HL-60 (cell line): Measurements from ENCODE around the gene CIT.

ENCODE experiments used
- DNase-seq, 2 experiments: peaks; one replicate each; pipeline ENCODE4 v3.0.0-alpha.2; 2010 to 2020; ENCODE audit warnings: low read depth in 1 of 2, low spot score in 1 of 2
- H3K27ac ChIP-seq: fragments of 250-450 bp; sonication (Bioruptor Pico); replicated peaks from 2 replicates; pipeline ENCODE4 v1.5.1; 2020; ENCODE audit warnings: mild to moderate bottlenecking, moderate library complexity
- H3K27me3 ChIP-seq: fragments of 250-450 bp; sonication (Bioruptor Pico); 2 replicates; pipeline ENCODE4 v1.5.1; 2021; ENCODE audit warnings: mild to moderate bottlenecking, moderate library complexity; ENCODE audit not compliant: insufficient read depth, poor library complexity, severe bottlenecking
- H3K4me3 ChIP-seq: replicated peaks from 2 replicates; pipeline ENCODE4 v1.5.1; 2011; ENCODE audit warnings: mild to moderate bottlenecking, control low read depth, low read length; ENCODE audit not compliant: insufficient read depth
- GABPA ChIP-seq: IDR thresholded peaks from 2 replicates; pipeline ENCODE4 v1.6.1; 2012; ENCODE audit warnings: low read depth
- POLR2AphosphoS5 ChIP-seq: IDR thresholded peaks from 2 replicates; pipeline ENCODE4 v1.6.1; 2012; ENCODE audit warnings: low read depth
- SPI1 ChIP-seq: IDR thresholded peaks from 2 replicates; pipeline ENCODE4 v1.6.1; 2012; ENCODE audit warnings: low read depth, mild to moderate bottlenecking, borderline replicate concordance
- TF ChIP-seq, protein P1 (sequence below): IDR thresholded peaks from 2 replicates; pipeline ENCODE4 v1.6.1; 2012; ENCODE audit warnings: low read depth; ENCODE audit not compliant: insufficient replicate concordance
- TF ChIP-seq, protein P2 (sequence below): IDR thresholded peaks from one replicate; pipeline ENCODE4 v1.5.1; 2011; ENCODE audit warnings: low read length, control low read depth, inconsistent platforms; ENCODE audit not compliant: insufficient read depth

The CIT gene

GRCh38 chr12:119700078-119700477 is 177.0 kb downstream of the CIT start:
- no peak overlapping the region for H3K4me3 ChIP-seq
- TF ChIP-seq GABPA (no peak), POLR2AphosphoS5 (no peak), SPI1 (no peak)
- TF ChIP-seq, protein P1, sequence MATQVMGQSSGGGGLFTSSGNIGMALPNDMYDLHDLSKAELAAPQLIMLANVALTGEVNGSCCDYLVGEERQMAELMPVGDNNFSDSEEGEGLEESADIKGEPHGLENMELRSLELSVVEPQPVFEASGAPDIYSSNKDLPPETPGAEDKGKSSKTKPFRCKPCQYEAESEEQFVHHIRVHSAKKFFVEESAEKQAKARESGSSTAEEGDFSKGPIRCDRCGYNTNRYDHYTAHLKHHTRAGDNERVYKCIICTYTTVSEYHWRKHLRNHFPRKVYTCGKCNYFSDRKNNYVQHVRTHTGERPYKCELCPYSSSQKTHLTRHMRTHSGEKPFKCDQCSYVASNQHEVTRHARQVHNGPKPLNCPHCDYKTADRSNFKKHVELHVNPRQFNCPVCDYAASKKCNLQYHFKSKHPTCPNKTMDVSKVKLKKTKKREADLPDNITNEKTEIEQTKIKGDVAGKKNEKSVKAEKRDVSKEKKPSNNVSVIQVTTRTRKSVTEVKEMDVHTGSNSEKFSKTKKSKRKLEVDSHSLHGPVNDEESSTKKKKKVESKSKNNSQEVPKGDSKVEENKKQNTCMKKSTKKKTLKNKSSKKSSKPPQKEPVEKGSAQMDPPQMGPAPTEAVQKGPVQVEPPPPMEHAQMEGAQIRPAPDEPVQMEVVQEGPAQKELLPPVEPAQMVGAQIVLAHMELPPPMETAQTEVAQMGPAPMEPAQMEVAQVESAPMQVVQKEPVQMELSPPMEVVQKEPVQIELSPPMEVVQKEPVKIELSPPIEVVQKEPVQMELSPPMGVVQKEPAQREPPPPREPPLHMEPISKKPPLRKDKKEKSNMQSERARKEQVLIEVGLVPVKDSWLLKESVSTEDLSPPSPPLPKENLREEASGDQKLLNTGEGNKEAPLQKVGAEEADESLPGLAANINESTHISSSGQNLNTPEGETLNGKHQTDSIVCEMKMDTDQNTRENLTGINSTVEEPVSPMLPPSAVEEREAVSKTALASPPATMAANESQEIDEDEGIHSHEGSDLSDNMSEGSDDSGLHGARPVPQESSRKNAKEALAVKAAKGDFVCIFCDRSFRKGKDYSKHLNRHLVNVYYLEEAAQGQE: no peak
- TF ChIP-seq, protein P2, sequence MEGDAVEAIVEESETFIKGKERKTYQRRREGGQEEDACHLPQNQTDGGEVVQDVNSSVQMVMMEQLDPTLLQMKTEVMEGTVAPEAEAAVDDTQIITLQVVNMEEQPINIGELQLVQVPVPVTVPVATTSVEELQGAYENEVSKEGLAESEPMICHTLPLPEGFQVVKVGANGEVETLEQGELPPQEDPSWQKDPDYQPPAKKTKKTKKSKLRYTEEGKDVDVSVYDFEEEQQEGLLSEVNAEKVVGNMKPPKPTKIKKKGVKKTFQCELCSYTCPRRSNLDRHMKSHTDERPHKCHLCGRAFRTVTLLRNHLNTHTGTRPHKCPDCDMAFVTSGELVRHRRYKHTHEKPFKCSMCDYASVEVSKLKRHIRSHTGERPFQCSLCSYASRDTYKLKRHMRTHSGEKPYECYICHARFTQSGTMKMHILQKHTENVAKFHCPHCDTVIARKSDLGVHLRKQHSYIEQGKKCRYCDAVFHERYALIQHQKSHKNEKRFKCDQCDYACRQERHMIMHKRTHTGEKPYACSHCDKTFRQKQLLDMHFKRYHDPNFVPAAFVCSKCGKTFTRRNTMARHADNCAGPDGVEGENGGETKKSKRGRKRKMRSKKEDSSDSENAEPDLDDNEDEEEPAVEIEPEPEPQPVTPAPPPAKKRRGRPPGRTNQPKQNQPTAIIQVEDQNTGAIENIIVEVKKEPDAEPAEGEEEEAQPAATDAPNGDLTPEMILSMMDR: no peak
- no peak for DNase-seq

DNA sequence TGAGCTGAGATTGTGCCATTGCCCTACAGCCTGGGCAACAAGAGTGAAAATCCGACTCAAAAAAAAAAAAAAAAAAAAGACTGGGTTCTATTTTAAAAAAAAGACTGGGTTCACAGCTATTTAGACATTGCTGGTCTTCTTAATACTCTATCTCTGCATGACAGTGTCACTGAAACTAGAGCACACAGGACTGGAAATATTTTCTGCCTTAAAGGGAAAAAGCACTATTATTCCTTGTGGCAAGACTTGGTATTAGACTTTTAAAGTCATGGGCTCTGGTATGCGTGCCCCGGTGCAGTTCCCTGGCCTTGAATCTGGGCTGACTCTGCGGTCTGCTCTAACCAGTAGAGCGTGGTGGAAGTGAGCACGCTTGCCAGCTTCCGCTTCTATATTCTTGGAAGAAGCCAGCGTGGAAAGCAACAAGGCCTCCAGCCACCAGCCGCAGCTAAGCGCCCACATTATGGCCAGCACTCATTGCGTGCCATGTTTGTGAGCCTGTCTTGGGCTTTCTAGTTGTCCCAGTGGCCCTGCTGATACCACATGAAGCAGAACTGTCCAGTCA is 177.8 kb downstream of the CIT start:
- Histone ChIP-seq H3K4me3 (no peak overlapping the region), H3K27ac (no peak overlapping the region), H3K27me3 (no peaks in the 10 kb centered on the region)
- TF ChIP-seq, protein P2: no peak
- TF ChIP-seq, protein P1: no peak
- no peak for TF ChIP-seq POLR2AphosphoS5
- TF ChIP-seq SPI1: no peak
- TF ChIP-seq GABPA: no peak
- DNase-seq: no peak

More at GRCh38 chr12:119700078-119700477, 177.0 kb downstream of the CIT start:
- no peaks in the 10 kb centered on the region for H3K27me3 ChIP-seq
- no peak overlapping the region for H3K27ac ChIP-seq

DNA sequence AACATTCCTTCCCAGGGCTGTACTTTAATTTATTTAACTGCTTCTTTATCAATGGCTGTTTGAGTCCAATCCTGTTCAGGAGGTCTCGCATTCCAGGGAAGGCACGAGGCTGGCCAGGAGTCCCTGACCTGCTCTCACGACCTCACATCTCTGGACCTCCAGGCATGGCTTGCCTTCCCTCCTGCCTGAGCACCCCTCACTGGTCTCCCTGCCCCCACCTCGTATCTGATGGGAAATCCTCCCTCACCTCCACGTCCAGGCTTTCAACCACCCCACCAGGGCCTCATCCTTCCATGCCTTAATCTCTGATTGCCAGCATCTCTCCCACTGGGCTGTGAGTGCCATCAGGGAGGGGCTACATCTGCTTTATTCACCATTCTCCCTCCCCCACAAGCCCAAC is 180.2 kb downstream of the CIT start:
- Histone ChIP-seq H3K27ac (no peak overlapping the region), H3K4me3 (no peak overlapping the region), H3K27me3 (no peaks in the 10 kb centered on the region)
- TF ChIP-seq SPI1 (no peak), GABPA (no peak)
- DNase-seq: no peak

- TF ChIP-seq, protein P2: peak; percentile 30
- TF ChIP-seq POLR2AphosphoS5: no peak
- DNase-seq: no peak
- Histone ChIP-seq H3K4me3 (no peak overlapping the region), H3K27me3 (no peaks in the 10 kb centered on the region), H3K27ac (no peak overlapping the region)
Measured at GRCh38 chr12:119695034-119695433, 182.1 kb downstream of the CIT start.
